HG03457 (cell line): Measurements from ENCODE around the gene CFAP58.

ENCODE experiments used
- ATAC-seq: cut with Tn5 transposase; IDR thresholded peaks from one replicate; pipeline ENCODE4 v1.9.1; 2021; ENCODE audit warnings: moderate number of reproducible peaks; ENCODE audit not compliant: unreplicated experiment

Gene CFAP58, protein sequence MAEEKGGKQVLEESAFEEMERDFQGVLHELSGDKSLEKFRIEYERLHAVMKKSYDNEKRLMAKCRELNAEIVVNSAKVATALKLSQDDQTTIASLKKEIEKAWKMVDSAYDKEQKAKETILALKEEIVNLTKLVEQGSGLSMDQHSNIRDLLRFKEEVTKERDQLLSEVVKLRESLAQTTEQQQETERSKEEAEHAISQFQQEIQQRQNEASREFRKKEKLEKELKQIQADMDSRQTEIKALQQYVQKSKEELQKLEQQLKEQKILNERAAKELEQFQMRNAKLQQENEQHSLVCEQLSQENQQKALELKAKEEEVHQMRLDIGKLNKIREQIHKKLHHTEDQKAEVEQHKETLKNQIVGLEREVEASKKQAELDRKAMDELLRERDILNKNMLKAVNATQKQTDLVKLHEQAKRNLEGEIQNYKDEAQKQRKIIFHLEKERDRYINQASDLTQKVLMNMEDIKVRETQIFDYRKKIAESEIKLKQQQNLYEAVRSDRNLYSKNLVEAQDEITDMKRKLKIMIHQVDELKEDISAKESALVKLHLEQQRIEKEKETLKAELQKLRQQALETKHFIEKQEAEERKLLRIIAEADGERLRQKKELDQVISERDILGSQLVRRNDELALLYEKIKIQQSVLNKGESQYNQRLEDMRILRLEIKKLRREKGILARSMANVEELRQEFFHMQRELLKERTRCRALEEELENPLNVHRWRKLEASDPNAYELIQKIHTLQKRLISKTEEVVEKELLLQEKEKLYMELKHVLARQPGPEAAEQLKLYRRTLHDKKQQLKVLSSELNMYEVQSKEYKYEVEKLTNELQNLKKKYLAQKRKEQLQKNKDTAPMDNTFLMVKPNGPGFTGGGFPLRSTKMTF

DNA sequence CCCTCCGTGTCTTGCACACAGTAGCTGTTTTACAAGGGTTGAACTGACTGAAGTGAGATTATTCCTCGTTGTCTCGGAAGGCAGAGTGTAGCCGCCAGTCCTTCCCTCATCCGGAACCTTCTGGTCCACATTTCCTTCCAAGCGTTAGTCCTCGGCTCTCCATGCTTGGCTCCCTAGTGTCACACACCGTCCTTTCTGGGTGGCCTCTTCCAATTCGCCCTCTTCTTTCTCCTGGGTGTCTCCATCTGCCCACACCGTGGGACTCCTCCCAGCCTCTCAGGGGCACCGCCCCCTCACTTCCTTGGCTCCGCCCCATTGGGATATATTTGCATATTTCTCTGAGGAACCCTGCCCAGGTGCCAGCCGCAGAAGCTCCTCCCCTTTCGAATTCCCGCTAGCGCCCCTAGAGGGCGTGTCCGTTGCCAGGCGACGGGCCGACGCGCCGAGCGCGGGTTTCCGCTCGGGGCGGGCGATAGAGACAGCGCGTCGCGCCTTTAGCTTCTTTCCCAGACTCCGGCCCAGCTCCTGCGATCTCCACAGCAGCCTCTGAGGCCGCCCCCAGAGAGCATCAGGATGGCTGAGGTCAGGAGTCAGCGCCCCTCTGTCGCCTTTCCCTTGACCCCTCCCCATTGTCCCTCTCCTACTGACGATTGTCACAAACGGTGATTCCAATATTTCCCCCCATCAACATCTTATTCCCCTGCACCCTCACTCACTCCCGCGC, at the start of gene CFAP58:
TSS of gene CFAP58 (plus strand) at position 509 of the 724 bp plus-strand sequence. CDS start at position 574, 65 bp downstream.
- peak; percentile 65 for ATAC-seq

DNA sequence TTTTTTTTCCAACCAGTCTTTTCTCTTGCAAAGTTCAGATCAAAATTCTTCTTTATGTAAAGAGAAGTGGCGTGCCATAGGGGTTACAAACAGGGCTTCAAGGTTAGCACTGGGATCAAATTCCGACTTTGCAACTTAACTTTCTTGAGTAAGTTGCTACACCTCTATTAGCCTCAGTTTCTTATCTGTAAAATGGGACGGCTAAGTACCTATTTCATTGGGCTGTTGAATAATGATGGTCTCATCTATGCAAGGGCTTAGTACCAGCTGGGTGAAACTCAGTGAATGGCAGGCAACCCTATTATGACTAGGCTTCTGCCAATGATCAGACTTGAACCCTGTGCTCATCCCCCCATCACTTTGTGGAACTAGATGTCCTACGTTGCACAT, 49.3 kb upstream of the CFAP58 start:
- no peak for ATAC-seq

DNA sequence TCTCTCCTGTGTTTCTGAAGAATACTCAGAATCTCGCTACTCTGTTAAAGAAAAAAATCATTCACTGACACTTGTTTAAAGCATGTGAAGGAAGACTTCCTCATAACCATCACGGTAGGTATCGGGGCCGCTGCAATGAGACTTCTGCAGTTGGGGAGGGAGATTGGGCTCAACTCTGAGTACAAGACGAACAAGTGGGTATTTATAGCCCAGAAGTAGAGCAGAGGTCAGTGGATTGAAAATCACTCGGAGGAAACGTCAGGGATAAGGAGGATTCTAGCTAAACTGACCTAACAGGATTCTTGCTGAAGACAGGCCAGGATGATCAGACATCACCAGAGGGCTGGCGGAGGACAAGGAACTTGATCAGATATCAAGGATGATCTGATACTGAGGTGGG, 48.7 kb upstream of the CFAP58 start:
- no peak for ATAC-seq

DNA sequence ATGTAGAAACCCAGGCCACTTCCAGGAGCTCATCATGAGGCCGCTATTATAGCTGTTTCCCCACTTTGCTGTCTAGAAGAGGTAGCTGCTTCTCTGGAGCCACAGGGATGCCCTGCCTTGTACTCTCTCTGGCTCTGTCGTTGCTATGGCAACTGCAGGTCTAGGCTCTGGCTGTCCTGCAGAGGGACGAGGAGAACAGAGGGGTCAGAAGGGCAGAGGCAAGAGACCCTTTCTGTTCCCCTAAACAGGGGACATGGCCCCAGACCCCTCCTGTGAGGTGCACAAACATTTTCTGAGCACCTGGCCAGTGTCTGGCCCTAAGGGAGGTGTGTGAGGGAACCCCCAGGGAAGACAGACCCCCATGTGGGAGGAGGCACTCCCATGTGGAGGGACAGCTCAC, 46.7 kb upstream of the CFAP58 start:
- ATAC-seq = no peak

DNA sequence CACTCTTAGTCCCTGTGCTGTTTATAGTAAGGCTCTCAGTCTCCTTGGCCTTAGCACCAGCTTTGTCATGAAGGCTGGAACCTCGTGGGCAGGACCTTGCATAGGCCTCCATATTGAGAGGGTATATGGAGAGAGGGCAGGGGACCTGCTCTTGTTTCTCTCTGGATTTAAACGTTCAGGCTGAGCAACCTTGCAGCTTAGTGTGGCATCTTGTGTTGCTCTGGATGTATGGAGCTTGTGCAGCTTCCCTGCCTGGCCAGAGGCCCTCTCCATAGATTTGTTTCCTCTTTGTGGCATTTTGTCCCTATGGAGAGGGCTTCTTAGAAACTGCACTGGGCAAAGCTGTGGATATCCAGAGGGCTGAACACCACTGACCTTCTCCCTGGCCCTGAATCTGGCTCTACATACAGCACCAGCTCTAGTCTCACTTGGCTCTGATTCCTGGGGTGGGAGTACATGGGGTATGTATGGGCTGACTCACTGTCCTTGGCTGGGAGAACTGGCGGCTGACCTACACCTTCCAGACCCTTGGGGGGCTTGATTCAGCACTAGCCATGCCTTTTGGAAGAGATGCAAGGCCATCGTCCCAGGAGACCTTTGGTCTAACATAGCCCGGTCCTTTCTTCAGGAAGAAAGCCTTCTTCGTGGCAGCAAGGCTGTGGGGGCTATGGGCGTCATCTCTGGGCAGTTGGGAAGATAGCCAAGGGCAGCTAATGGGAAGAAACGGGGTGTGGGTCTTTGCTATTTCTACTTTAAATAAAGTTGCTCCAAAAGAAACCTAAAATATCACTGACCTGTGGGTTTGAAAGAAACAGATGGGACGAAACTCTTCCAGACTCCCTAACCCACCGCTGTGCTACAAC, 45.8 kb upstream of the CFAP58 start:
- ATAC-seq = no peak

DNA sequence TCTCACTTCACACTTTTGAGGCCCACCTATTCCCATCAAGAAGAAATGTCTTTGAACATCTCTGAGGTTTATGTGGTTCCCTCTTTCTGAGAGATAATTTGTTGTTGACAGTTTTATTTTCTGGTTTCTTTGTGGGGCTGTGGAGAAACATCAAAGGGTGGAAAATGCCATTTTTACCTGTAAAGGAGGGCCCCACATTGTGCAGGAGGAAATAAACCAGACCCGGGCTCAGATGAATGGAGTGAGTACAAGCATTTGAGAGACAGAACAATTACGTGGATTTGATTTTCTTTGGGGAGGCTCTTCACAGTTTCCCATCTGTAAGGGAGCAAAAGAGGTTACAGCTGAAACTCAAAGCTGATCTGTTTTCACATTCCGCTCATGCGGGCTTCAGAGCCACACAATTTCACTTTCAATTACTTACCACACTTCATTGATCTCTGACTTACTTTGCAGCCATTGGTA, 45.2 kb upstream of the CFAP58 start:
- ATAC-seq = no peak

DNA sequence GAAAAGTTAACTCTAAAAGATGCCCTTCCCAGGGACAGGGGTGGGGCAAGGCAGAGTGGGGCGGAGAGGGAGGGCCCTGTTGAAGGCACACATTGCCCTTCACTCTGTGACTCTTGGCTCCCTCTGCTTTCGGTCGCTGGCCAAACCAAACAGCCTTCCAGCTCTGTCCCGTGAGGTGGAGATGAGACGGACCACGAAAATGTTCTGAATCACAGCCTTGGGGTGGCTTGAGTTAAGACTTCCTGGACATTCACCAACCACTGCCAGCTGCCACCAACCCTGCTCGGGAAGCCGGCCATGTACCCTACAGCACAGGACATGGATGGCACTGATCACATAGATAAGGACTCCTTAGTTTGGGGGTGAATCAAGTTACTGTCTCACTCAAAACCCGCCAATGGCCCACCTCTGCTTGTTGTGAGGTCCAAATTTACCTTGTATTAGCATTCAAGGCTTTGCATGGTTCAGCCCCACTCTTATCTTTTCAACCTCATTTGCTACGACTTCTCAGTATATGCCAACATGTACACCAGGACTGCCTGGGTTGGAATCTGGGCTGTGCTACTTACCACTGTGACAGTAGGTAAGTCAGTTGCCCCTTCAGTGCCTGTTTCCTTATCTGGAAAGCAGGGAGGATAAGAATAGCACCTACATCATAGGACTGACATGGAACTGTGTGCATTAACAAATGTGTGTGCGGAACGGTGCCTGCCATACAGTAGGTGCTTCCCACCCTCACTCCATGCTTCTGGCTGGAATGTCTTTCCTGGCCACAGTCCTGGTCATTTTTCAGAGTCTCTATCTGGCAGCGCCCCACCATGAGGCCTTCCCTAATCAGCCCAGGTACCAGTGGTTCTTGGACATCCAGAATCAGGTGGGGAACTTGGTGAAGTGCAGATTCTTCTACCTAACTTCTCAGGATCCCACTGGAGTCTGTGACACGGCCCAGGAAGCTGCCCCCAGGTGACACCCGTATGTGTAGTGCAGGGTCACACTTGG, 43.4 kb upstream of the CFAP58 start:
- ATAC-seq = no peak

DNA sequence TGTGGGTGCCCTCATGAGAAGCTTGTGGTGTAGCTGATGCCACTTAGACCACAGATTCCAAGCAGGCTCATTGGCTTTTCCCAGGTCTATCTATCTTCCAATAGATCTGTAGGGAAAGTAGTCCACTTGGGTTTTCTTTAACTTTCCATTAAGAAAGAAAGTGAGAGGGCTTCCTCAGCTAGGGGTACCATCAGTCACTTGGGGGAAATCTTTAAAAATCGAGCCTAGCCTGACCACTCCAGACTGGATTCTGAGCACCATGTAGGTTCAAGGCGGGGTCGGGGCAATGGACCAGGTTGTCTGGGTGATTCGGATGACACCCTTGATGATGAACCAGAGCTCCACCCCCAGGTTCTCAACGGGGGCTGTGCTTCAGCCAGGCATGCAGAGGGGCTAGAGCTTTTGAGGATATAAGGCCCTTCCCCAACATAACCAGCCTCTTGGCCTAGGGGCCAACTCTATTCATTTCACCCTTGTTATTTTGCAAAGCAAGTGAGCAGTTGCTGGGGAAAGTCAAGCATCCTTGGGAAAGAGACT, 42.4 kb upstream of the CFAP58 start:
- ATAC-seq = no peak

DNA sequence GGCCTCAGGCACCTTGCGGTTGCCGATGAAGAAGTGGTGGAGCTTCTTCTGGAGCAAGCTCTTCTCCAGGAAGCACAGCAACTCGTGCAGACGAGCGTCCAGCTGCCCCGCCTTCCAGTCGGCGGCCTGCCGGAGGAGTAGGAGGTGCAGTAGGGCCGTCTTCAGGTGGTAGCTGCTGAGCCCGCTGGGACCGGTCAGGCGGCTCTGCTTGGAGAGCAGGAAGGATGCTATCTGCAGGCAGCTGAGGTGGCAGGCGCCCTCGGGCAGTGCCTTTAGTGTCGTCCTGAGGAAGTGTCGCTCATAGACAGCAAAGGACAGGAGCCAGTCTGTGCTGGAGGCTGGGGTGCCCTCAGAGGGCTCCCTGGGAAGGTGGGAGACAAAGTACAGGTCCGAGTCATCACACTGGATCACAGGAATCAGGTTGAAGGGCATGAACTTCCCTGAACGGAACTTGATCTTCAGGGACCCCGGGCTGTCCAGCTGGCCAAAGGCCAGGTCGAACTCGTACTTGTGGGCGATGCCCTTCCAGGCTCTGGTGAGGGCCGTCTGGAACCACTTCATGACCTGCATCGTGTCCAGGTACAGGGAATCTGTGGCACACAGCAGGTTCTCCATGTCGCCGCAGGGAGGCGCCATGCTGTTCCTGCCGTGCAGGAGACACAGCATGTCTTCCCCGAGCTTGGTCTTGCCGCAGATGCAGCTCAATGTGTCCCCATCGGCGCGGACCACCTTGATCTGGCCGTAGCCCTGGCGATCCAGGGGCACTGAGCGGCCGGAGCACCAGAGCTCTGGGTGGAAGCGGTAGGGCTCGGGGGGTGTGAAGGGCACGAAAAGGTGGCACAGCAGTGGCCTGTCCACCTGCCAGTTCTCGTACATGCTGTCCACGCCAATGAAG, 38.8 kb upstream of the CFAP58 start:
- ATAC-seq = no peak

DNA sequence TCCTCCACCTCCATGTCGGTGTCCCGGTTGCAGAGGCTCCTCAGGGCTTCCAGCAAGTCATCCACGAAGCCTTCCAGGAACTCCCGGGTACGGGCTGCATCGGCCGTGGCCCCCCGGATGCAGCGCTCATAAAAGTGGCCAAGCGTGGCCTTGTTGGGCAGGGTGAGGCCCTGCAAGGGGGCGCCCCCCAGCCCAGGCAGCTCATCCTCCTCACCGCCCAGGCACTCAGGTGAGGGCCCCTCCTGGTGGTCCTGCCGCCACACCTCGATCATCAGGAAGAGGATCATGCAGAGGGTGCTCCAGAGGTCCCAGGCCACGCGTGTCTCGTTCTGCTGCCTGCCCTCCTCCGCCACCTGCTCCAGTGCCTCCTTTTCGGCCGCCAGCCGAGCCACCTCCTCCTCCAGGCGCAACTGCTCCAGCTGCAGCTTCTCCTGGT, 38.1 kb upstream of the CFAP58 start:
- no peak for ATAC-seq

DNA sequence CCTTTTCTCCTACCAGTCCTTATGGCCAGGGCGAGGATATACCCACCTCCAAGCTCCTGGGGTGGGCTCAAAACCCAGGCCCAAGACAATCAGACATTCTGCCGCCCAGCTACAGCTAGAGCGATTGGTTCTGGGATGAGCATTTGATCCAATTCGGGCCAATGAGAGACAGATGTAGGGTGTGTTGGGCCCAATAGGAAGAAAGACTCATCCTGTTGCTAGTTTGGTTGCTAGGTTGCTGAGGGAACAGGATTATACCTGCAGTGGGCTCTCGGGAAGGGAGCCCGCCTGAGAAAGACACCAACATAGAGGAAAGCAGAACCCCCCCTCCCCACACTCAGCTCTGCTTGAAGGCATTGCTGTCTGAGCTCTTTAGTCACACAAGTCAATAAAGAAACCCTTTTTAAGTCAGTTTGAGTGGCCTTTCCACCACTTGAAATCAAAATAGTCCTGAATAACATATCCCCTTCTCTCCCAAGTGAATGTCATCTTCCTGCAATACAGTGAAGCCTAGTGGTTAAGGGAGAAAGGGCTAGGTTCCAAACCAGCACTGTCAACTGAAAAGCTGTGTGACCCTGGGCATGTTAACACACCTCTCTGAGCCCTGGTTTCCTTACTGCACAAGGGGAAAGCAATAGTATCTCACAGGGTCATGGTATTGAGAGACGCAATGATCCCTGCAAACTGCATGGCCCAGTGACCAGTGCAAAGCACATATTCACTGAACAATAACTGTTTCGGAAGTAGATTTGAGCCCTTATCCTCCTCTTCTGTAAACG, 37.1 kb upstream of the CFAP58 start:
- ATAC-seq = no peak

DNA sequence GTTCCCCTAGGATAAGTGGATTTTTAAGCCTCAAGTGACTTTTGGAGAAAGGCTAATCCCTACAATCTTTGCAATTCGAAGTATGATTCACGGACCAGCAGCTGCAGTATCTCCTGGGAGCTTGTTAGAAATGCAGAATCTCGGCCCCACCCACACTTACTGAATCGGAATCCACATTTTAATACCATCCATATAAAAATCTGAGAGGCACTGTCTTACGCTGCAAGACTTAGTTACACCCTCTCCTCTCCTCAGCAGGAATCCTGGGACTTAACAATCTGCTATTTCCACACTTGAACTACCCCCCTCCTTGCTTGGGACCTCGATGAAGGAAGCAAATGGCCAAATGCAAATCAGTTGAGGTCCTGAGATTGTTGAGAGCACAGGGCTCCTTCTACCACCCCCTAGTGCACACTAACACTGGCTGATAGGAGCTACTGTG, 36.3 kb upstream of the CFAP58 start:
- no peak for ATAC-seq

DNA sequence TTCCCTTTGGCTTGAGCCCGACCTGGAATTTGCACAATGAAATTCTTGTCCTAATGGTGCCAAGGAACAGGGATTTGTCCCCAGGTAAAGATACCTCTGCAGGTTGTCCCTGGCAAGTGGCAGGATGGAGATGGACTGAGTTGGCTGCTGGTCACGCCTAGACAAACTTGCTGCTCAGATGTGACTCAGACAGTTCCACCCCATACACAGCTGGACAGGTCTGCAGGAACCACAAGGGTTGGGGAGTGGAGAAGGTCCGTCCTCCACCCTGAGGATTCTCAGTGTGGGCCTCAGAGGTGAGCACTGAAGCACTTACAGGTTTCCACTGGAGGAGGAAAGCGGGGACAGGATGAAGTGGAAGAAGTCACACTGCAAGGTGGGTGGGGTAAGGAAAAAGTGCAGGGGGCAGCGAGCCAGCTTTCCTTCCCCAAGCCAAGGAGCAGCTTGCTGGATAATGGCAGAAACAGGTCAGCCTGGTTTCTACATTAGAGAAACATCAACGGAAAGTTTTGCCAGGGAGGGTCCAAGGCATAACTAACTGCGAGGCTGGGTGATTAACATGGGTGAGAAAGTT, 35.8 kb upstream of the CFAP58 start:
- ATAC-seq = no peak

DNA sequence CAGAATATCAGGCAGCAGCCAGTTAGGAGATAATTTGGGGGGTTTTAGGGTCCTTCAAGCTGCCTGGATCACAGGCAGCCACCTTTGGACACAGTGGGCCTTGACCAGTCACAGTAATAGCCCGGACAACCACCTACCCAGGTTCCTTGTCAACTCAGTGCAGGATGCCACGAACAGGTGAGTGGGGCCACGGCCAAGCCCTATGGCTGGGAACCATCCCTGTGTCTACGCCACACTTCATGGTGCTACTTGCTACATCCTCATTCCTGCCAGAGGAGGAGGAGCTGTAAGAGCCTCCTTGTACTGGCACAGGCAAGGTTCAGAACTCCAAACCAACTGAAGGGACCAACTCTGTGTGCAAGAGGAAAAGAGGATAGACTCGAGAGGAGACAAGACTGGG, 35.3 kb upstream of the CFAP58 start:
- ATAC-seq = no peak

DNA sequence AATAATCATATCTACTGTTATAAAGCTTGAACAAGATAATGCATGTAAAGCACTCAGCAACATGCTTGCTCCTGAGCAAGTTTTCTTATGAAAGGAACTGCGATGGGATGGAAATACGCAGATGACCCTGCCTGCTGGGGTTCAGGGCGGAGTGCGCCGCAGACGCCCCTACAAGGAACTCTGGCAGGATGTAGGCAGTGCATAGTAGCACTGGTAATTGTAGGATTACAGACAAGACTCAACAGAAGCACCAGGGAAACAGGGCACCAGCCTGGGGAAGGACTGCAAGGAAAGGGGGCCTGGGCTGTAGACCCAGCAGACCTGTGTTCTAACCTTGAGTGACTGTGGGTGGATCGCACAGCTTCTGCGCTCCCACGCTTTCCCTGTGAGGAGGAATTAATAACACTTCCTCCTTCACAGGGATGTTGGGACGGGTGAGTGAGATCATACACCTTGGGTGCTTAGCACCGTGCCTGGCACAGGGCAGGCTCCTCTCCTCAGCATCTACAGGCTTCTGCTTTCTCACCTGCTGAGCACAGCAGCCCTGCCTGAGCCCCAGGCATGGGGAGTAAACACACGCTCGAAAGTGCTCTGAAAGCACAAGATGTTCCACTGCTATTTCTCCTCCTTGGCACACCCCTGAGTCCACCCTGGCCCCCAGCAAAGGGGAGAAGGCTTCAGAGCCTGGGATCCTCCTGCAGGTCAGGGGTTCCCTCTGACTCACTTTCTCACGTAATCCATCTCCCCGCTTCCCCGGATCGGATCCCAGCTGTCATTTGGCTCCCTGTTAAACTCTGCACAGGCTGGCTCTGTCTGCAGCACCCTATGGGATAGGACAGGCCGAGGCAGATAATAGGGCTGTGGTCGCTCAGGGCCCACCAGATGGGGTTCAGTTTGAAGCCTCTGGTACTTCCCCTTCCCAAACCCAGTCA, 34.6 kb upstream of the CFAP58 start:
- no peak for ATAC-seq

DNA sequence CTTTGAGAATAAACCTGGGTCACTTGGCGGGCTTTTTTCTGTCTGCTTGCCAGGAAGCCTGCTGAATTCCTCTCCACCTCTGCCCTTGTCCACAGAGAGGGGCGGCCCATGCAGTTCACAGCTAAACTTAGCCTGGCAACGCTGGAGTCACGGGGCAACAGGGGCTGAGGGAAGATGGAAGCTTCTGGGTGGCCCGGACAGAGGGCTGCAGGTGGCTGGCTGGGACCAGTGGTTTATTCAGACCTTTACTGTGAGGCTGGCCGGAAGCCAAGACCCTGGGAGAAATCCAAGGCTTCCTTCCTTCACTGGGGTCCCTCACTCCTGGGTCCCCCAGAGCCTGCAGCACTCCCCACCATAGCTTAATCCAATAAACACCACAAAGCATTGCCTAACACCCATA, 32.4 kb upstream of the CFAP58 start:
- no peak for ATAC-seq
